ENCODE results near the gene CACNA1C. TPM values are rescaled to one million over a fixed set of nuclear protein-coding genes. Genes with fewer than 3 reads are reported as not detected.

The CACNA1C gene
- total RNA-seq, 1 donor from 2014 or later, result 0.02 TPM

DNA sequence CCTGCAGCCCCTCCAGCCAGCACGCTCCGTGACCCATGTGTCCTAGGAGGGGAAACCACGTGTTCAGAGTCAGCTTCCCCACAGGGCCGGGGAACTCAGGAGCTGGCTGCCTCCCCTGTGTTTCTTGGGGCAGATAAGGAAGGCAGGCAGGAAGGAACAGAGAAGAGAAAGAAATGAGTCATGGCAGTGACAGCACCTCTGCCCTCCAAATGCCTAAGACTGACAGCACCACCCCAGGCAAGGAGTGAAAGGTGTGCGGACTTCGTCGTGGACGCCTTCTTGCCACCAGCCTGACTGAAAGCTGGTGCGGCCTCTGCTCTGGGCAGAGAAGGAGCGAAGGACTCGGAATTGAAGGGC is 575.0 kb downstream of the CACNA1C start:
- H3K9me3 Mint-ChIP-seq, result no peaks in the 10 kb centered on the region
- H3K4me1 Mint-ChIP-seq, result peaks cover 3% of the 10 kb centered on the region
- DNase-seq (no peak), ATAC-seq (ENCODE audit: low read depth) (no peak)
- no peak overlapping the region for H3K4me3 Mint-ChIP-seq
- intact Hi-C loops (cut with micrococcal nuclease), result no loop called here
- peaks cover 45% of the 10 kb centered on the region for H3K27me3 Mint-ChIP-seq
- ChIA-PET CTCF (no interaction called here), POLR2A (no interaction called here)
- no peak overlapping the region for H3K27ac Mint-ChIP-seq
- no peaks in the 10 kb centered on the region for H3K36me3 Mint-ChIP-seq (ENCODE audit: low read depth)
- TF ChIP-seq, protein P1, sequence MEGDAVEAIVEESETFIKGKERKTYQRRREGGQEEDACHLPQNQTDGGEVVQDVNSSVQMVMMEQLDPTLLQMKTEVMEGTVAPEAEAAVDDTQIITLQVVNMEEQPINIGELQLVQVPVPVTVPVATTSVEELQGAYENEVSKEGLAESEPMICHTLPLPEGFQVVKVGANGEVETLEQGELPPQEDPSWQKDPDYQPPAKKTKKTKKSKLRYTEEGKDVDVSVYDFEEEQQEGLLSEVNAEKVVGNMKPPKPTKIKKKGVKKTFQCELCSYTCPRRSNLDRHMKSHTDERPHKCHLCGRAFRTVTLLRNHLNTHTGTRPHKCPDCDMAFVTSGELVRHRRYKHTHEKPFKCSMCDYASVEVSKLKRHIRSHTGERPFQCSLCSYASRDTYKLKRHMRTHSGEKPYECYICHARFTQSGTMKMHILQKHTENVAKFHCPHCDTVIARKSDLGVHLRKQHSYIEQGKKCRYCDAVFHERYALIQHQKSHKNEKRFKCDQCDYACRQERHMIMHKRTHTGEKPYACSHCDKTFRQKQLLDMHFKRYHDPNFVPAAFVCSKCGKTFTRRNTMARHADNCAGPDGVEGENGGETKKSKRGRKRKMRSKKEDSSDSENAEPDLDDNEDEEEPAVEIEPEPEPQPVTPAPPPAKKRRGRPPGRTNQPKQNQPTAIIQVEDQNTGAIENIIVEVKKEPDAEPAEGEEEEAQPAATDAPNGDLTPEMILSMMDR (IDR thresholded peaks at IDR 0.05), result no peak

DNA sequence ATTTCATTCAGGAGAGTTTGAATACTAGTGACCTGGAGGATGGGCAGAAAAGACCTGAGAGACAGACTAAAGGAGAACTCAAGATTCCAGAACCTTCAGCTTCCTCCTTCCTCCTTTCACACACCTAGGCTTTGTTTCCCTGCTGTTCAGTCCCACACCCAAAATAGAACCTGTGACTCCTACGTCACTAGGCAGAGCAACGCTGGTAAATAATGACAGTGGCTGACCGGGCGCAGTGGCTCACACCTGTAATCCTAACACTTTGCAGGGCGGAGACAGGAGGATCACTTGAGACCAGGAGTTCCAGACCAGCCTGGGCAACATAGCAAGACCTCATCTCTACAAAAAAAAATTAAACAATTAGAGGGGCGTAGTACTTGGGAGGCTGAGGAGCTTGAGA is 575.6 kb downstream of the CACNA1C start:
- no peaks in the 10 kb centered on the region for H3K36me3 Mint-ChIP-seq (ENCODE audit: low read depth)
- no peak overlapping the region for H3K27ac Mint-ChIP-seq
- TF ChIP-seq, protein P1 (IDR thresholded peaks at IDR 0.05), result no peak
- no peaks in the 10 kb centered on the region for H3K9me3 Mint-ChIP-seq
- H3K27me3 Mint-ChIP-seq, result peaks cover 42% of the 10 kb centered on the region
- no peak for DNase-seq
- ChIA-PET CTCF (no interaction called here), POLR2A (no interaction called here)
- intact Hi-C loops (cut with micrococcal nuclease), result no loop called here
- no peak for ATAC-seq (ENCODE audit: low read depth)
- peaks cover 3% of the 10 kb centered on the region for H3K4me1 Mint-ChIP-seq
- no peak overlapping the region for H3K4me3 Mint-ChIP-seq

GRCh38 chr12:2629051-2629450 is 576.3 kb downstream of the CACNA1C start:
- ATAC-seq (ENCODE audit: low read depth), result no peak
- Mint-ChIP-seq H3K27ac (no peak overlapping the region), H3K9me3 (no peaks in the 10 kb centered on the region), H3K36me3 (ENCODE audit: low read depth) (no peaks in the 10 kb centered on the region), H3K4me3 (no peak overlapping the region), H3K27me3 (peaks cover 41% of the 10 kb centered on the region), H3K4me1 (peaks cover 3% of the 10 kb centered on the region)
- ChIA-PET POLR2A (no interaction called here), CTCF (no interaction called here)
- TF ChIP-seq, protein P1 (IDR thresholded peaks at IDR 0.05), result no peak
- intact Hi-C loops (cut with micrococcal nuclease), result no loop called here
- DNase-seq, result no peak

DNA sequence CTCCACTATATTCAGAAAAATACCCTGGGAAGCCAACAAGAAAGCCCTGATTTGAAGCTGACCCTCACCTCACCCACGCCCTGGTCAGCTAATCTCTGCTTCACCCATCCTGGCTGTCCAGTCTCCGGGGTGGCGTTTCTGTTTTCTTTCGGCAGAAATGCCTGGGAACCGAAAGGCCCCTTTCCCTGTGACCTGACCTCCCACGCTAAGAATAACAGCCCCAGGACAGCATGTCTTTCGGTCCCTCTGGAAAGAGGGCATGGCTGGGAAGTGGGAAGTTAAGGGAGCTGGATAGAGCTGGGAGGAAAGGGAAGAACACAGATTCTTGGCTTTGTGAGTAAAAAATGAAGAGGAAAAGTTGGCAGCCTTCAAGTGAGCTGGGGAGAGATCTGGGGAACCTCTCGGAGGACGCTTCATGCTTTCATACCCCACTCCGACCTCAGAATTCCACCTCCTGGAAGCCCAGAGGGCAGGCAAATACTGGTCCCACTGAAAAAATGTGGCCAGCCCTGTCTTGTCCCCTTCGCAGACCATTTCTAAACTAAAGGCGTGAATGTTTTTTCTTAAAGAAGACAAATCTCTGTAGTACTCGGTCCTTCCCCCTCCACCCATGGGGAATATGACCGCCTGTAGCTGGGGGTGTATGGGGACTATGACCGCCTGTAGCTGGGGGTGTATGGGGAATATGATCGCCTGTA is 579.0 kb downstream of the CACNA1C start:
- peaks cover 3% of the 10 kb centered on the region for H3K4me1 Mint-ChIP-seq

GRCh38 chr12:2633176-2633824 is 580.5 kb downstream of the CACNA1C start:
- ChIA-PET POLR2A (no interaction called here), CTCF (no interaction called here)
- Mint-ChIP-seq H3K4me1 (no peaks in the 10 kb centered on the region), H3K4me3 (no peak overlapping the region), H3K36me3 (ENCODE audit: low read depth) (no peaks in the 10 kb centered on the region), H3K9me3 (no peaks in the 10 kb centered on the region), H3K27ac (no peak overlapping the region), H3K27me3 (peaks cover 34% of the 10 kb centered on the region)
- intact Hi-C loops (cut with micrococcal nuclease), result no loop called here
- ATAC-seq (ENCODE audit: low read depth) (no peak), DNase-seq (no peak)
- TF ChIP-seq, protein P1 (IDR thresholded peaks at IDR 0.05), result no peak

More for the DNA sequence above, 579.0 kb downstream of the CACNA1C start:
- ChIA-PET POLR2A (no interaction called here), CTCF (no interaction called here)
- Mint-ChIP-seq H3K27me3 (peaks cover 34% of the 10 kb centered on the region), H3K36me3 (ENCODE audit: low read depth) (no peaks in the 10 kb centered on the region), H3K9me3 (no peaks in the 10 kb centered on the region), H3K27ac (no peak overlapping the region), H3K4me3 (no peak overlapping the region)
- no peak for DNase-seq
- TF ChIP-seq, protein P1 (IDR thresholded peaks at IDR 0.05), result no peak
- ATAC-seq (ENCODE audit: low read depth), result no peak
- intact Hi-C loops (cut with micrococcal nuclease), result no loop called here

All from activated B cell treated with CpG ODN at 0.5 μM for 24 hours (primary cell).